Spinal cord (tissue), 10 donors: Measurements from ENCODE around the gene POC1B. TPM values are rescaled to one million over a fixed set of nuclear protein-coding genes. Genes with fewer than 3 reads are reported as not detected.

Source experiments
- DNase-seq, 6 donors: peaks; one replicate each; pipeline versions ENCODE4 v3.0.0 to v3.0.0-alpha.2; 2013 to 2015; ENCODE audit warnings: low spot score in 6 of 6, low read depth in 4 of 6
- H3K27ac ChIP-seq: one replicate; pipeline ENCODE4 v1.5.1; 2013; ENCODE audit warnings: low read depth, low read length, control low read depth
- H3K27me3 ChIP-seq: one replicate; pipeline ENCODE4 v1.6.1; 2013; ENCODE audit warnings: low read length; ENCODE audit not compliant: control insufficient read depth, insufficient read depth
- H3K36me3 ChIP-seq: one replicate; pipeline ENCODE4 v1.6.1; 2013; ENCODE audit warnings: low read length; ENCODE audit not compliant: control insufficient read depth, insufficient read depth
- H3K4me1 ChIP-seq: one replicate; pipeline ENCODE4 v1.6.1; 2013; ENCODE audit warnings: low read length; ENCODE audit not compliant: control insufficient read depth, insufficient read depth
- H3K4me3 ChIP-seq: one replicate; pipeline ENCODE4 v1.5.1; 2013; ENCODE audit warnings: low read depth, low read length, control low read depth
- H3K9me3 ChIP-seq: one replicate; pipeline ENCODE4 v1.6.1; 2013; ENCODE audit warnings: low read length; ENCODE audit not compliant: control insufficient read depth, insufficient read depth
- WGBS: methylation state at CpG from one replicate; pipeline ENCODE4 v1.1.5; 2013; ENCODE audit warnings: missing lambda C conversion rate; ENCODE audit not compliant: insufficient coverage; 5-methylcytosine and 5-hydroxymethylcytosine counted together
- polyA plus RNA-seq, 2 donors: library from polyadenylated mRNA; unstranded; fragments of 120-200 nt; gene quantifications; one replicate each; pipeline ENCODE4 v1.2.1, GENCODE V29; 2013; ENCODE audit not compliant: insufficient read length in 2 of 2
- total RNA-seq, 2 donors: library from RNA; depleted of rRNA in 1 of 2; stranded (reverse); fragments of 120-200 nt in 1 of 2; fragments of >200 nt in 1 of 2; gene quantifications; one replicate each; pipeline versions ENCODE4 v1.2.3 to v1.2.4, GENCODE V29; 2013 to 2014
- donor health status: healthy.

The POC1B gene
- total and polyA plus RNA-seq, 4 donors = 11.7 to 56.4 (median 21.5) TPM

GRCh38 chr12:89433634-89434033, 92.2 kb downstream of the POC1B start:
- WGBS = 88% methylated on average over 3 of the region's 4 CpGs
- no peak overlapping the region for H3K4me3 ChIP-seq
- H3K9me3 ChIP-seq = no peaks in the 10 kb centered on the region
- no peaks in the 10 kb centered on the region for H3K4me1 ChIP-seq
- H3K36me3 ChIP-seq = no peaks in the 10 kb centered on the region
- no peak for DNase-seq
- H3K27ac ChIP-seq = no peak overlapping the region
- H3K27me3 ChIP-seq = no peaks in the 10 kb centered on the region

GRCh38 chr12:89432396-89432795, 93.5 kb downstream of the POC1B start:
- H3K9me3 ChIP-seq = no peaks in the 10 kb centered on the region
- no peaks in the 10 kb centered on the region for H3K27me3 ChIP-seq
- no peaks in the 10 kb centered on the region for H3K36me3 ChIP-seq
- H3K4me1 ChIP-seq = no peaks in the 10 kb centered on the region
- no peak for DNase-seq
- H3K4me3 ChIP-seq = no peak overlapping the region
- 100% methylated on average over 1 of the region's 1 CpG for WGBS
- no peak overlapping the region for H3K27ac ChIP-seq

- DNase-seq = no peak
- no peaks in the 10 kb centered on the region for H3K4me1 ChIP-seq
- H3K4me3 ChIP-seq = no peak overlapping the region
- H3K9me3 ChIP-seq = no peaks in the 10 kb centered on the region
- WGBS = no CpG with 5 or more reads among the region's 3 CpGs
- H3K27ac ChIP-seq = no peak overlapping the region
- H3K27me3 ChIP-seq = no peaks in the 10 kb centered on the region
- H3K36me3 ChIP-seq = no peaks in the 10 kb centered on the region
These were observed 96.3 kb downstream of the POC1B start for GRCh38 chr12:89429528-89429927.

- DNase-seq = no peak
- WGBS = no CpG with 5 or more reads among the region's 3 CpGs
These were observed 98.2 kb downstream of the POC1B start for GRCh38 chr12:89427508-89428156.

GRCh38 chr12:89424846-89425245, 101.0 kb downstream of the POC1B start:
- WGBS = 100% methylated on average over 1 of the region's 2 CpGs
- H3K36me3 ChIP-seq = no peaks in the 10 kb centered on the region
- DNase-seq = no peak
- no peak overlapping the region for H3K27ac ChIP-seq
- H3K4me1 ChIP-seq = no peaks in the 10 kb centered on the region
- H3K9me3 ChIP-seq = no peaks in the 10 kb centered on the region
- no peaks in the 10 kb centered on the region for H3K27me3 ChIP-seq
- H3K4me3 ChIP-seq = no peak overlapping the region

More at GRCh38 chr12:89427508-89428156, 98.2 kb downstream of the POC1B start:
- no peak overlapping the region for H3K4me3 ChIP-seq
- H3K9me3 ChIP-seq = no peaks in the 10 kb centered on the region
- no peaks in the 10 kb centered on the region for H3K4me1 ChIP-seq
- no peaks in the 10 kb centered on the region for H3K36me3 ChIP-seq
- H3K27ac ChIP-seq = no peak overlapping the region
- no peaks in the 10 kb centered on the region for H3K27me3 ChIP-seq

- no peak overlapping the region for H3K4me3 ChIP-seq
- no peaks in the 10 kb centered on the region for H3K36me3 ChIP-seq
- DNase-seq = no peak
- H3K27ac ChIP-seq = no peak overlapping the region
- no peaks in the 10 kb centered on the region for H3K4me1 ChIP-seq
- no peaks in the 10 kb centered on the region for H3K27me3 ChIP-seq
- no peaks in the 10 kb centered on the region for H3K9me3 ChIP-seq
These were observed 101.5 kb downstream of the POC1B start for GRCh38 chr12:89424389-89424788.

- 63% methylated on average over 1 of the region's 6 CpGs for WGBS
- no peaks in the 10 kb centered on the region for H3K4me1 ChIP-seq
- H3K36me3 ChIP-seq = no peaks in the 10 kb centered on the region
- peak in 2 of 6 donors; percentile 16 to 60 for DNase-seq
- H3K27me3 ChIP-seq = no peaks in the 10 kb centered on the region
- H3K9me3 ChIP-seq = no peaks in the 10 kb centered on the region
- no peak overlapping the region for H3K4me3 ChIP-seq
- no peak overlapping the region for H3K27ac ChIP-seq
These were observed 104.6 kb downstream of the POC1B start for GRCh38 chr12:89421092-89421835.

GRCh38 chr12:89418228-89418910, 107.5 kb downstream of the POC1B start:
- Histone ChIP-seq H3K27me3 (no peaks in the 10 kb centered on the region), H3K36me3 (no peaks in the 10 kb centered on the region), H3K9me3 (no peaks in the 10 kb centered on the region), H3K27ac (no peak overlapping the region), H3K4me1 (no peaks in the 10 kb centered on the region), H3K4me3 (no peak overlapping the region)
- no peak for DNase-seq
- WGBS = 87% methylated on average over 4 of the region's 5 CpGs

- no CpG with 5 or more reads among the region's 3 CpGs for WGBS
- H3K4me1 ChIP-seq = no peaks in the 10 kb centered on the region
- H3K9me3 ChIP-seq = no peaks in the 10 kb centered on the region
- H3K4me3 ChIP-seq = no peak overlapping the region
- no peaks in the 10 kb centered on the region for H3K36me3 ChIP-seq
- peak in 1 of 6 donors; percentile 16 for DNase-seq
- no peaks in the 10 kb centered on the region for H3K27me3 ChIP-seq
- no peak overlapping the region for H3K27ac ChIP-seq
These were observed 108.4 kb downstream of the POC1B start for GRCh38 chr12:89417246-89417977.
